Fibroblast of upper back skin (primary cell): ENCODE measurements around the gene AP1G1.
"Not testable (repeated sequence)": the region's sequence is repeated elsewhere in the genome, so short reads cannot be mapped to it uniquely, and the experiment has no call there.

Experiments
- DNase-seq: peaks from one replicate; pipeline ENCODE4 v3.0.0-alpha.2; 2013

Gene AP1G1

DNA sequence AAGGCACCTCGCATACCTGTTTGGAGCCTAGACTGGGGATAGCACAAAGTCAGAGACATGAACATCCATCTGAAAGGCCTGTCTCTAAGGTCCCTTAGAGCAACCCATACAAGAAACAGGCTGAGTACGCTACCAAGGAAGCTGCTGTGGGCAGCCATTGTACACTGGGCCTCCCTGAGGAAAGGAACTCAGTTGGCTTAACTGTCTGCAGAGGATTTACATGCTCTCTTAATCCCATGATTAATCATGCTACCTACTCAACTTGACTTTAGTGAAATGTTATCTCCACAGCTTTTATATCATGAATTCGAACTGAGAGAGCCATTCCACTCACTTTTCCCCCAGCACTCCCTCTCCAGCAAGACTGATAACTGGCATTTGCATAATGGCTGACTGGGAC, 110.1 kb downstream of the AP1G1 start:
- DNase-seq = no peak

DNA sequence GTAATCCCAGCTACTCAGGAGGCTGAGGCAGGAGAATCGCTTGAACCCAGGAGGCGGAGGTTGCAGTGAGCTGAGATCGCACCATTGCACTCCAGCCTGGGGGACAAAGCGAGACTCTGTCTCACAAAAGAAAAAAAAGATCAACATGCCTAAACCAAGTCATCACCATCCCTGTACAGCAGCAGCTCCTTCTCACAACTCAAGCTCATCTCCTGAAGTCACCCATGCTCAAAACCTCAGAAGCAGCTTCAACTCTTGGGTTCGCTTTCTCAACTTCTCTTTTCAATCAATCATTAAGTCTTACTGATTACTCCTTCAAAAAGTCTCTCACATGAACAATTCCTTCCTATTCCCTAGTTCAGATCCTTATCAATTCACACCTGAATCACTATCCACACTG, 115.5 kb downstream of the AP1G1 start:
- no peak for DNase-seq

DNA sequence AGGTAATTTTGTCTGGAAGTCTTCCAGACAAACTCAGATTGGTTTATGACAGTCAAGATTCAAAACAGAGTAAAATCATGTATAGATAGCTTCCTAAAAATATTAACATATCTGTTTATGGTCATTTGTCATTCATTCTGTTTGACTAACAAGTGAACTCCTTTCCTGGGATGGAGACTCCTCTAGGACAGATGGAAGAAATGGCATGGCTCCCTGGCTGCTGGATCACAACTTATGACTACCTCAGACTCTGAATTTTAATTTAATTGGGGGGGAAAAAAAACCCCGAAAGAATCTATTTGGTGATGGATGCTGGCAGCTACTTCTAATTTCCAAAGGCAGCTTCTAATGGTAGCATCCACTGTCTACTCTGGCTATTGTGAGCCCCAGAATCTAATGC, 118.7 kb downstream of the AP1G1 start:
- DNase-seq = no peak

DNA sequence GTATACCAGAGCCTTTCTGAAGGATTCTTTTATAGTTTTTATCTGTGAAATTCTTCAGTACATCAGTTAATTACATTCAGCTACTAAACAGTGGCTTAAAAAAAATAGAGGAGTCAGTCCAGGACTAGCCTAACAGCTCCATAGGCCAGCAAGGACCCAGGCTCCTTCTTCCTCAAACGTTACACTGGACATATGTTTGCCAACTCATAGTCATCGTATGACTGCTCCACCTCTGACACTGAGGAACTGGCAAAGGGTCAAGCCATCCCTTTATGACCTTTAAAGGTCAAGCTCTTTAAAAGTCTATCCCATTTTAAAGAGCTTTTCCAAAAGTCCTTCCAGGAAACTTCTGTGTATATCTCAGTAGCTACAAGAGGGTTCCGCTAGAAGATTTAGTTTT, 120.8 kb downstream of the AP1G1 start:
- no peak for DNase-seq

DNA sequence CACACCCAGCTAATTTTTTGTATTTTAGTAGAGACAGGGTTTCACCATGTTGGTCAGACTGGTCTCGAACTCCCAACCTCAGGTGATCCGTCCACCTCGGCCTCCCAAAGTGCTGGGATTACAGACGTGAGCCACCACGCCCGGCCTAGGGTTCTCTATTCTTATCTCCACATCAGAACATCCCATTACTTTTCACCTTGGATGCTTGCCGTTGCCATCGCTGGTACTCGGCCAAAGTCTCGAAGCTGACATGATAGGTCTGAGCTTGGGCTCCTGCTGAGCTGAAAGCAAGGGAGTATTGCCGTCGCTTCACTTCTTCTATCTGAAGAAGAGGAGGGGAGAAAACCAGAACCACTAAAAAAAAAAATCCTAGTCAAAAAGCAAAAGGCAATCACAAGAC, 124.4 kb downstream of the AP1G1 start:
- not testable (repeated sequence) for DNase-seq

DNA sequence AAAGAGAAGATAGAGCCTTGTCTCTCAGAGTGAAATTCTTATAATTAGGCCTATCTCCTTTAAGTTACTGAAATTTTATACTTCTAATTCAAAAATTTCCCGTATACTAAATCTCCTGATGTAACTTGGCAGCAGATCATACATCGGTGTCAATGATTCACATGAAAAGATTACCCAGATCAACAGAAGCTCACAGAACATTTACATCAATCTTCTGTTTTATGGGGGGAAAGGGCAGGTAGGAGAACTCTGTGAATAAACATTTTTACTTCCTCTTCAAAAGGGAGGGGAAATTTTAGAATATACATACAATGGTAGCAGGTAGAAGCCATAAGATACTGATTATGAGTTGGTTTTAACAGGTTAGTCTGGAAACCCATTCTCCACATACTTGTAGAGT, 127.3 kb downstream of the AP1G1 start:
- no peak for DNase-seq
